Activated B cell treated with CpG ODN at 0.5 μM for 24 hours (primary cell): ENCODE data around the gene DIAPH3. TPM values are rescaled to one million over a fixed set of nuclear protein-coding genes. Genes with fewer than 3 reads are reported as not detected.

Source experiments
- ATAC-seq: fragments of 200-7000 bp; cut with Tn5 transposase; one replicate; pipeline ENCODE4 v1.10.0; 2021; ENCODE audit warnings: low read depth, mild to moderate bottlenecking, moderate library complexity
- CTCF ChIA-PET: fragments of 350-600 bp; sonication (Branson Sonifier 250); formaldehyde crosslinking; loops from one replicate; lab custom pipeline; 2021; ENCODE audit warnings: antibody characterized with exemption; lab: Charles Lee
- POLR2A ChIA-PET: fragments of 350-600 bp; sonication (Branson Sonifier 250); formaldehyde crosslinking; loops from one replicate; lab custom pipeline; 2021; ENCODE audit warnings: antibody characterized with exemption; lab: Charles Lee
- DNase-seq: peaks from one replicate; pipeline ENCODE4 v3.0.0; 2022
- H3K27ac Mint-ChIP-seq: one replicate; pipeline ENCODE4 v1.8.0; 2020; ENCODE audit warnings: mixed read lengths
- H3K27me3 Mint-ChIP-seq: one replicate; pipeline ENCODE4 v1.8.0; 2021; ENCODE audit warnings: mixed read lengths
- H3K36me3 Mint-ChIP-seq: one replicate; pipeline ENCODE4 v1.8.0; 2021; ENCODE audit warnings: low read depth, mixed read lengths
- H3K4me1 Mint-ChIP-seq: one replicate; pipeline ENCODE4 v1.8.0; 2021; ENCODE audit warnings: mixed read lengths
- H3K4me3 Mint-ChIP-seq: one replicate; pipeline ENCODE4 v1.8.0; 2020; ENCODE audit warnings: mild to moderate bottlenecking, mixed read lengths
- H3K9me3 Mint-ChIP-seq: one replicate; pipeline ENCODE4 v1.8.0; 2020; ENCODE audit warnings: mixed read lengths
- intact Hi-C: fragments of 100-400 bp; cut with micrococcal nuclease; formaldehyde crosslinking; loops from one replicate; pipeline ENCODE4 v1.15.1; 2024
- total RNA-seq: library from RNA; stranded (reverse); gene quantifications from 2 replicates; pipeline ENCODE4 v1.2.3, GENCODE V29; 2022
- TF ChIP-seq, protein P1 (sequence below): fragments of 200-600 bp; IDR thresholded peaks from one replicate; pipeline ENCODE4 v1.8.0; 2022; ENCODE audit warnings: antibody characterized with exemption, mild to moderate bottlenecking

Gene DIAPH3
- total RNA-seq, 1 donor from 2014 or later, result 0.38 TPM

- no peaks in the 10 kb centered on the region for H3K27me3 Mint-ChIP-seq
- no peak overlapping the region for H3K4me3 Mint-ChIP-seq
- CTCF ChIA-PET, result no interaction called here
- H3K27ac Mint-ChIP-seq, result no peak overlapping the region
- intact Hi-C loops, result no loop called here
- DNase-seq (no peak), ATAC-seq (no peak)
- H3K4me1 Mint-ChIP-seq, result peaks cover 9% of the 10 kb centered on the region
- TF ChIP-seq, protein P1, sequence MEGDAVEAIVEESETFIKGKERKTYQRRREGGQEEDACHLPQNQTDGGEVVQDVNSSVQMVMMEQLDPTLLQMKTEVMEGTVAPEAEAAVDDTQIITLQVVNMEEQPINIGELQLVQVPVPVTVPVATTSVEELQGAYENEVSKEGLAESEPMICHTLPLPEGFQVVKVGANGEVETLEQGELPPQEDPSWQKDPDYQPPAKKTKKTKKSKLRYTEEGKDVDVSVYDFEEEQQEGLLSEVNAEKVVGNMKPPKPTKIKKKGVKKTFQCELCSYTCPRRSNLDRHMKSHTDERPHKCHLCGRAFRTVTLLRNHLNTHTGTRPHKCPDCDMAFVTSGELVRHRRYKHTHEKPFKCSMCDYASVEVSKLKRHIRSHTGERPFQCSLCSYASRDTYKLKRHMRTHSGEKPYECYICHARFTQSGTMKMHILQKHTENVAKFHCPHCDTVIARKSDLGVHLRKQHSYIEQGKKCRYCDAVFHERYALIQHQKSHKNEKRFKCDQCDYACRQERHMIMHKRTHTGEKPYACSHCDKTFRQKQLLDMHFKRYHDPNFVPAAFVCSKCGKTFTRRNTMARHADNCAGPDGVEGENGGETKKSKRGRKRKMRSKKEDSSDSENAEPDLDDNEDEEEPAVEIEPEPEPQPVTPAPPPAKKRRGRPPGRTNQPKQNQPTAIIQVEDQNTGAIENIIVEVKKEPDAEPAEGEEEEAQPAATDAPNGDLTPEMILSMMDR, result no peak
- POLR2A ChIA-PET, result no interaction called here
- H3K9me3 Mint-ChIP-seq, result no peaks in the 10 kb centered on the region
- H3K36me3 Mint-ChIP-seq, result no peaks in the 10 kb centered on the region
Measured at GRCh38 chr13:59672445-59672844, 491.3 kb downstream of the DIAPH3 start.

- H3K36me3 Mint-ChIP-seq, result no peaks in the 10 kb centered on the region
- H3K27ac Mint-ChIP-seq, result no peak overlapping the region
- TF ChIP-seq, protein P1, result no peak
- ChIA-PET CTCF (no interaction called here), POLR2A (no interaction called here)
- no peaks in the 10 kb centered on the region for H3K27me3 Mint-ChIP-seq
- H3K4me1 Mint-ChIP-seq, result peaks cover 9% of the 10 kb centered on the region
- intact Hi-C loops, result no loop called here
- ATAC-seq (no peak), DNase-seq (no peak)
- no peak overlapping the region for H3K4me3 Mint-ChIP-seq
- no peaks in the 10 kb centered on the region for H3K9me3 Mint-ChIP-seq
Measured at GRCh38 chr13:59671881-59672280, 491.8 kb downstream of the DIAPH3 start.

GRCh38 chr13:59666504-59666903, 497.2 kb downstream of the DIAPH3 start:
- intact Hi-C loops, result no loop called here
- TF ChIP-seq, protein P1, result no peak
- Mint-ChIP-seq H3K27me3 (no peaks in the 10 kb centered on the region), H3K36me3 (no peaks in the 10 kb centered on the region), H3K9me3 (no peaks in the 10 kb centered on the region), H3K27ac (no peak overlapping the region), H3K4me1 (peaks cover 2% of the 10 kb centered on the region), H3K4me3 (no peak overlapping the region)
- DNase-seq, result no peak
- ChIA-PET CTCF (interaction anchor here (0.6 kb wide), 1 partner anchor 29 kb away, joined by 3 read pairs; no protein-coding TSS in a partner anchor), POLR2A (no interaction called here)
- ATAC-seq, result no peak

- Mint-ChIP-seq H3K27me3 (no peaks in the 10 kb centered on the region), H3K36me3 (no peaks in the 10 kb centered on the region), H3K9me3 (no peaks in the 10 kb centered on the region), H3K27ac (no peak overlapping the region), H3K4me3 (no peak overlapping the region), H3K4me1 (peaks cover 2% of the 10 kb centered on the region)
- ChIA-PET POLR2A (no interaction called here), CTCF (no interaction called here)
- TF ChIP-seq, protein P1, result no peak
- intact Hi-C loops, result no loop called here
- no peak for ATAC-seq
- no peak for DNase-seq
Measured at GRCh38 chr13:59665732-59666131, 498.0 kb downstream of the DIAPH3 start.

DNA sequence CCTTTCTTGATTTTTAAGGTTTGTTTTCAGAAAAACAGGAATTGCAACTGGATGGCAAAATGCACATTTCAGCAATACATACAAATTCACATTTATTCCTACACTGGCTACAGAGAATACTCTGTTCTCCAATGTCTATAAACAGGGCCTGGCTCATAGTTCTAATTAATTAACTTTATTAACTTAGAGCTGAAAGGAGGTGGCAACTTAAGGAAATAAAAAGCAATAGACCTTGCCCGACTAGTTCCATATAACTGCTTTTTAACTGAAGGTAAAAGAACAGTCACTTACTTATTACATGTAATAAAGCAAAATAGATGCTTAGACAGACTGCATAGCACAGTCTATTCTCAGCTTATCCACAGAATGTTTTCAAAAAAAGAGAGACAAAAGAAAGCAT, 498.5 kb downstream of the DIAPH3 start:
- H3K4me1 Mint-ChIP-seq, result peaks cover 2% of the 10 kb centered on the region
- no peaks in the 10 kb centered on the region for H3K9me3 Mint-ChIP-seq
- no peak overlapping the region for H3K27ac Mint-ChIP-seq
- TF ChIP-seq, protein P1, result no peak
- no peaks in the 10 kb centered on the region for H3K27me3 Mint-ChIP-seq
- H3K4me3 Mint-ChIP-seq, result no peak overlapping the region
- intact Hi-C loops, result no loop called here
- H3K36me3 Mint-ChIP-seq, result no peaks in the 10 kb centered on the region
- ATAC-seq, result no peak
- no peak for DNase-seq
- ChIA-PET POLR2A (no interaction called here), CTCF (no interaction called here)
